ENCODE data around the gene LEO1. TPM values are rescaled to one million over a fixed set of nuclear protein-coding genes. Genes with fewer than 3 reads are reported as not detected.
A peak's percentile ranks its signal among the peaks of the same experiment; 100 is the strongest.

The LEO1 gene
- 24.8 TPM for polyA plus RNA-seq (2013, experiment 1 of 2; ENCODE audit: insufficient read length)
- 24.1 TPM for polyA plus RNA-seq (2013, experiment 2 of 2; ENCODE audit: insufficient read length)

GRCh38 chr15:51971375-51972133 is at the start of gene LEO1:
TSS of gene LEO1 (minus strand) at chr15:51971778. CDS start at chr15:51971745, 33 bp downstream.
- peak; percentile 98 for DNase-seq

- DNase-seq, result peak; percentile 95
Measured at GRCh38 chr15:52021128-52021671, 49.6 kb upstream of the LEO1 start.

- DNase-seq, result peak; percentile 35
Measured at GRCh38 chr15:52020221-52021085, 48.9 kb upstream of the LEO1 start.

- peak; percentile 83 for DNase-seq
Measured at GRCh38 chr15:52019394-52020220, 48.0 kb upstream of the LEO1 start.

GRCh38 chr15:52018693-52019393 is 47.3 kb upstream of the LEO1 start, which contains the start of gene MAPK6:
TSS of gene MAPK6 (plus strand) at chr15:52019219. CDS start at chr15:52046461, 27,242 bp downstream.
- DNase-seq, result peak; percentile 94

GRCh38 chr15:52018244-52018643 is 46.7 kb upstream of the LEO1 start:
- DNase-seq, result peak; percentile 41

- DNase-seq, result no peak
Measured at GRCh38 chr15:52016316-52016715, 44.7 kb upstream of the LEO1 start.

- no peak for DNase-seq
Measured at GRCh38 chr15:52014616-52015015, 43.0 kb upstream of the LEO1 start.

- peak; percentile 69 for DNase-seq
Measured at GRCh38 chr15:52013151-52013791, 41.7 kb upstream of the LEO1 start.

- no peak for DNase-seq
Measured at GRCh38 chr15:52012210-52012609, 40.6 kb upstream of the LEO1 start.

GRCh38 chr15:52011711-52012144 is 40.1 kb upstream of the LEO1 start:
- DNase-seq, result no peak

- peak; percentile 75 for DNase-seq
Measured at GRCh38 chr15:52010633-52011595, 39.3 kb upstream of the LEO1 start.

- no peak for DNase-seq
Measured at GRCh38 chr15:52008698-52009434, 37.3 kb upstream of the LEO1 start.

- no peak for DNase-seq
Measured at GRCh38 chr15:52008359-52008697, 36.8 kb upstream of the LEO1 start.

- no peak for DNase-seq
Measured at GRCh38 chr15:52006702-52007340, 35.2 kb upstream of the LEO1 start.

- DNase-seq, result peak; percentile 22
Measured at GRCh38 chr15:52005748-52006701, 34.4 kb upstream of the LEO1 start.

- no peak for DNase-seq
Measured at GRCh38 chr15:52004806-52005205, 33.2 kb upstream of the LEO1 start.
